C4-2B (cell line): ENCODE data around the gene PREP.

Source experiments
- CTCF ChIP-seq: fragments of 450-650 bp; conservative IDR thresholded peaks from 2 replicates; pipeline ENCODE4 v1.5.1; 2017; ENCODE audit warnings: mild to moderate bottlenecking
- ZFX ChIP-seq: fragments of 450-650 bp; IDR thresholded peaks from 2 replicates; pipeline ENCODE4 v1.6.1; 2017

GRCh38 chr6:105319331-105319730, 83.6 kb downstream of the PREP start:
- TF ChIP-seq CTCF (no peak), ZFX (no peak)
